Activated naive CD4-positive, alpha-beta T cell treated with Interleukin-2 at 50 U/mL for 16 hours (primary cell): Measurements from ENCODE around the gene GPAT3.
"Not testable (repeated sequence)": the region's sequence is repeated elsewhere in the genome, so short reads cannot be mapped to it uniquely, and the experiment has no call there.

Experiments
- DNase-seq: peaks from one replicate; pipeline ENCODE4 v3.0.0-alpha.2; 2020

GPAT3 gene

GRCh38 chr4:83552924-83553323 lies 17.0 kb downstream of the GPAT3 start:
- no peak for DNase-seq

GRCh38 chr4:83556006-83556707 lies 20.2 kb downstream of the GPAT3 start:
- DNase-seq, result no peak

- DNase-seq, result no peak
Measured at GRCh38 chr4:83556816-83557215, 20.9 kb downstream of the GPAT3 start.

GRCh38 chr4:83558059-83558653 lies 22.2 kb downstream of the GPAT3 start:
- DNase-seq, result no peak

GRCh38 chr4:83558680-83559079 lies 22.8 kb downstream of the GPAT3 start:
- DNase-seq, result no peak

- DNase-seq, result no peak
Measured at GRCh38 chr4:83560523-83560922, 24.6 kb downstream of the GPAT3 start.

GRCh38 chr4:83561381-83561780 lies 25.5 kb downstream of the GPAT3 start:
- peak; percentile 32 for DNase-seq

- DNase-seq, result no peak
Measured at GRCh38 chr4:83563998-83564397, 28.1 kb downstream of the GPAT3 start.

- no peak for DNase-seq
Measured at GRCh38 chr4:83568062-83568461, 32.2 kb downstream of the GPAT3 start.

- DNase-seq, result no peak
Measured at GRCh38 chr4:83569429-83569828, 33.5 kb downstream of the GPAT3 start.

- DNase-seq, result no peak
Measured at GRCh38 chr4:83569987-83570386, 34.1 kb downstream of the GPAT3 start.

GRCh38 chr4:83572848-83573247 lies 36.9 kb downstream of the GPAT3 start:
- no peak for DNase-seq

- DNase-seq, result no peak
Measured at GRCh38 chr4:83574247-83574646, 38.3 kb downstream of the GPAT3 start.

GRCh38 chr4:83576237-83576636 lies 40.3 kb downstream of the GPAT3 start:
- DNase-seq, result not testable (repeated sequence)

- DNase-seq, result no peak
Measured at GRCh38 chr4:83581411-83582288, 45.7 kb downstream of the GPAT3 start.

GRCh38 chr4:83582289-83582785 lies 46.4 kb downstream of the GPAT3 start:
- no peak for DNase-seq

GRCh38 chr4:83585982-83586508 lies 50.1 kb downstream of the GPAT3 start:
- DNase-seq, result no peak

- no peak for DNase-seq
Measured at GRCh38 chr4:83589279-83589678, 53.4 kb downstream of the GPAT3 start.

GRCh38 chr4:83591056-83591455 lies 55.1 kb downstream of the GPAT3 start:
- no peak for DNase-seq

GRCh38 chr4:83591730-83592129 lies 55.8 kb downstream of the GPAT3 start:
- DNase-seq, result no peak

GRCh38 chr4:83599183-83599582 lies 63.3 kb downstream of the GPAT3 start:
- no peak for DNase-seq

GRCh38 chr4:83603129-83603528 lies 67.2 kb downstream of the GPAT3 start:
- no peak for DNase-seq

GRCh38 chr4:83604321-83604720 lies 68.4 kb downstream of the GPAT3 start:
- DNase-seq, result no peak
